ENCODE results near the gene HAUS7. TPM values are rescaled to one million over a fixed set of nuclear protein-coding genes. Genes with fewer than 3 reads are reported as not detected.

The HAUS7 gene
- 10.6 and 12.3 TPM in 2 replicates for total RNA-seq

GRCh38 chrX:153470411-153471363, at the start of gene HAUS7:
Gene HAUS7, minus strand, starts transcription at chrX:153470576. Its CDS starts 19 bp downstream, at chrX:153470557.

GRCh38 chrX:153517423-153517822, 47.0 kb upstream of the HAUS7 start, which contains the start of gene ATP2B3:
Gene ATP2B3, plus strand, starts transcription at chrX:153517642. Its CDS starts 18,606 bp downstream, at chrX:153536248.

GRCh38 chrX:153494541-153495361, 24.4 kb upstream of the HAUS7 start, which contains the start of gene BGN:
Gene BGN, plus strand, starts transcription at chrX:153494980. Its CDS starts 9,652 bp downstream, at chrX:153504632.

GRCh38 chrX:153445856-153446635, 24.3 kb downstream of the HAUS7 start, which contains the start of gene TREX2:
Gene TREX2, minus strand, starts transcription at chrX:153446056. Its CDS starts 626 bp downstream, at chrX:153445430.

GRCh38 chrX:153411255-153411987, 59.0 kb downstream of the HAUS7 start, which contains the start of gene ZFP92:
Gene ZFP92, plus strand, starts transcription at chrX:153411472. Its CDS starts 6,851 bp downstream, at chrX:153418323.

GRCh38 chrX:153401133-153401764, 69.1 kb downstream of the HAUS7 start, which contains the start of gene PNMA6E:
Gene PNMA6E, minus strand, starts transcription at chrX:153401350. Its CDS starts 2,501 bp downstream, at chrX:153398849.

Small RNAs within 50 kb of the gene (small RNA-seq; reads per million reads assigned to genes)
- gene RN7SL667P, result not detected

Other genes with a start within 250 kb of the HAUS7 start
- not detected in 2 replicates for gene PNMA6F, start 148.8 kb downstream of the HAUS7 start, total RNA-seq
- gene ZNF275, start 136.4 kb downstream of the HAUS7 start, total RNA-seq, result 20.2 and 20.3 TPM in 2 replicates
- gene PNMA6E, start 69.2 kb downstream of the HAUS7 start, total RNA-seq, result not detected in 2 replicates
- under 0.01 and 0.12 TPM in 2 replicates for gene ZFP92, start 59.1 kb downstream of the HAUS7 start, total RNA-seq
- gene TREX2, start 24.5 kb downstream of the HAUS7 start, total RNA-seq, result 1.1 and 2.9 TPM in 2 replicates
- 39.8 and 63.6 TPM in 2 replicates for gene BGN, start 24.4 kb upstream of the HAUS7 start, total RNA-seq
- 0.16 TPM in 1 of 2 replicates, not detected in the other for gene ATP2B3, start 47.1 kb upstream of the HAUS7 start, total RNA-seq
- gene CCNQ, start 128.6 kb upstream of the HAUS7 start, total RNA-seq, result 24.5 and 28.6 TPM in 2 replicates
- gene DUSP9, start 176.6 kb upstream of the HAUS7 start, total RNA-seq, result not detected in 2 replicates
- gene PNCK, start 203.2 kb upstream of the HAUS7 start, total RNA-seq, result 0.65 TPM in 1 of 2 replicates, not detected in the other
- 5.6 and 8.0 TPM in 2 replicates for gene SLC6A8, start 217.3 kb upstream of the HAUS7 start, total RNA-seq

Measured in hair follicle dermal papilla cell (primary cell).